Astrocyte (in vitro differentiated cells and primary cell): ENCODE results near the gene MYCBP2.

Experiments
- CTCF ChIP-seq: IDR thresholded peaks from 2 replicates; pipeline ENCODE4 v1.5.1; 2011; ENCODE audit warnings: low read depth, mild to moderate bottlenecking, inconsistent platforms, low read length, moderate library complexity; ENCODE audit not compliant: insufficient read depth
- EZH2 ChIP-seq: IDR thresholded peaks from 2 replicates; pipeline ENCODE4 v1.6.1; 2012; ENCODE audit warnings: mild to moderate bottlenecking, low read length, inconsistent platforms; ENCODE audit not compliant: insufficient read depth

DNA sequence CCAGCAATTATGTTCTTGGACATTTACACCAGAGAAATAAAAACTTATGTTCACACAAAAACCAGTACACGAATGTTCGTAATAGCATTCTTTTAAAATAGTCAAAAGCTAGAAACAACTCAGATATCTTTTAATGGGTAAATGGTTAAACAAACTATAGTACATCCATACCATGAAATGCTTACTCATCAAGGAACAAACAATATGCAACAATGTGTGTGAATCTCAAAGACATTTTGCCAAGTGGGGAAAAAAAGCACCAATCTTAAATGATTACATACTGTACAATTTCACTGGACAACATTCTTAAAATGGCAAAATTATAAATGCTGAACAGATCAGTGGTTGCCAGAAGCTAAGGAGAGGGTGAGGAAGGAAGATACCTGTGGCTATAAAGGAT lies 36.6 kb downstream of the MYCBP2 start:
- TF ChIP-seq CTCF (no peak), EZH2 (no peak)
